SH-SY5Y (cell line): Measurements from ENCODE around the gene AMMECR1.

Experiments used
- GATA2 ChIP-seq: IDR thresholded peaks from 2 replicates; pipeline ENCODE4 v1.6.1; 2011; ENCODE audit warnings: mild to moderate bottlenecking, low read depth, low read length
- GATA3 ChIP-seq: IDR thresholded peaks from 2 replicates; pipeline ENCODE4 v1.6.1; 2011; ENCODE audit warnings: low read depth, mild to moderate bottlenecking, low read length, moderate library complexity

GRCh38 chrX:110163488-110163887, 154.4 kb downstream of the AMMECR1 start:
- TF ChIP-seq GATA2, result no peak
- TF ChIP-seq GATA3, result no peak
